GM19463 (cell line): ENCODE results near the gene SKI.
"Not testable (repeated sequence)": the region's sequence is repeated elsewhere in the genome, so short reads cannot be mapped to it uniquely, and the experiment has no call there.

ENCODE experiments used
- ATAC-seq: cut with Tn5 transposase; IDR thresholded peaks from one replicate; pipeline ENCODE4 v1.9.1; 2021; ENCODE audit warnings: mild to moderate bottlenecking, moderate library complexity; ENCODE audit not compliant: unreplicated experiment

Gene SKI

DNA sequence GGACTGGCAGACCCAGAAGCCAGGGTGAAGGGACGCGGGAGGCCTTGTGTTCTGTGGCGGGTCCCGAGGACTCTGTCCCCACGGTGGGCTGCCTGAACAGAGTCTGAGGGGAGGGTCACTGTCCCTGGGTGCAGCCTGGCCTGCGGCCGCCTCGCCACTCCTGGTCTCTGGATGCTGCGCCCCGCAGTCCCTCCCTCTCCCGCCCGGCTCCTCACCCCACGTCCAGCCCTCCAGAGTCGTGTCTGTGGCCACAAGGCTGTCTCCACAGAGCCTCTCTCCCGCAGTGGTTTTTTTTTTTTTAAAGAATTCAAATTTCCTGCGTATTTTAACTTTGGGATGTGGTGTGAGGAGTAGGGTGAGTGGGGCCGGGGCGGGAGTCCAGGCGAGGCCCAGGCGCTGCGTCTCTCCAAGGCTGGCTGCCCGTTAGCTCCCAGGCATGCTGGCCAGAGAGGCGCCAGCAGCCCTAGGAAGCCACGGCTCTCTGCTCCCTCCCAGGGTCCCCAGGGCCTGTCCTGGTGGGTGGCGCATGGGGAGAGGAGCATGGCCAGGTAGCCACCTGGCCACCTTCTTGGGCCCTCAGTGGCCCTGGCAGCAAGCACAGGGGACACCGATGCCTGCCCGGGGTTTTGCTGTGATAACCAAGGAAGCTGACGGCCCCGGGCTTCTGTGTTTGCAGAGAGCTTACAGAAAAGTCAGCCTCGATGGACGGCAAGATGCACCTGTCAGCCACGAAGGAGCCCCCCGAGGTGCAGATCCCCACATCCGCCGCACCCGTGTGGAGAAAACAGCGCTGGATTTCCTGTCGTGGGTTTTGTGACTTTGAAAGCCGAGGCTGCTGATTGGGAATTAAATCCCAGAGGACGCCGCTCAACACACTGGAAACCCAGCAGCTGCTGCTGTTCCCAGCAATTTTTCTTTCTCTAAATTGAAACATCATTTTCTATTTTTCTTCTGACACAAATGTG, 90.5 kb downstream of the SKI start:
- no peak for ATAC-seq

DNA sequence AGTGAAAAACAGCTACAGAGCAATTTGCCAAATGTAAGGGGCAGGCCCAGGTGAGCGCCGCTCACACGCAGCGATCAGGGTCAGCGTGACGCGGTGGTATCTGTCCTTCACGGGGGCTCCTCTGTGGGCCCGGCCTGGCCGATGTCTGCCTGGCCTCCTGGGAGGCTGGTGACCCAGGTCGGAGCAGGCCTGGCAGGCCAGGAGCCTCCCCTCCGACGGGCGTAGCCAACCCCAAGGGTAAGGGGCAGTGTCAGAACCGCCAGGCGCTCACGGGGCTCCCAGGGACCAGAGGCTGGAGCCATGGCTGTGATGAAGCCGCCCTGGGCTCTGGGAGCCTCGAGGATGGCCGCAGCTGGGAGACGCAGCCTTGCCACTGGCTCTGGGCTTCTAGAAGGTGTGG, 91.2 kb downstream of the SKI start:
- ATAC-seq, result no peak

DNA sequence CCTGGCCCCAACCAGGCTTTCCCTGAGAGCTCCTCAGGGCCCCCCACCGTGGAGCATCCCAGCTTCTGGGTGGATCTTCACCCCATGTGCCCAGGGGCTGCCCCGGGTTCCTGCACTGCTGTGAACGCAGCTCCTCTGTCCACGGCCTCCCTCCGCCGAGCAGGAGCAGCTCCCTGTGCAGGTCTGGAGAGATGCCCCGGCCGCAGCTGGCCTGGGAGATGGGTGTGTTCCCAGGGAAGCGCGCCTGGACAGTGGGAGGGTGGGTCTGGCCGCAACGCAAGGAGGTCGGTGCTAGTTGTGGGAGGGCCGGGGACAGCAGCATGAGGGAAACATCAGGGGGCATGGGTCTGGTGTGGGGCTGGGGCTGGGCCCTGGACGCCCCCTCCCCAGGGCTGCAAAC, 91.9 kb downstream of the SKI start:
- no peak for ATAC-seq

DNA sequence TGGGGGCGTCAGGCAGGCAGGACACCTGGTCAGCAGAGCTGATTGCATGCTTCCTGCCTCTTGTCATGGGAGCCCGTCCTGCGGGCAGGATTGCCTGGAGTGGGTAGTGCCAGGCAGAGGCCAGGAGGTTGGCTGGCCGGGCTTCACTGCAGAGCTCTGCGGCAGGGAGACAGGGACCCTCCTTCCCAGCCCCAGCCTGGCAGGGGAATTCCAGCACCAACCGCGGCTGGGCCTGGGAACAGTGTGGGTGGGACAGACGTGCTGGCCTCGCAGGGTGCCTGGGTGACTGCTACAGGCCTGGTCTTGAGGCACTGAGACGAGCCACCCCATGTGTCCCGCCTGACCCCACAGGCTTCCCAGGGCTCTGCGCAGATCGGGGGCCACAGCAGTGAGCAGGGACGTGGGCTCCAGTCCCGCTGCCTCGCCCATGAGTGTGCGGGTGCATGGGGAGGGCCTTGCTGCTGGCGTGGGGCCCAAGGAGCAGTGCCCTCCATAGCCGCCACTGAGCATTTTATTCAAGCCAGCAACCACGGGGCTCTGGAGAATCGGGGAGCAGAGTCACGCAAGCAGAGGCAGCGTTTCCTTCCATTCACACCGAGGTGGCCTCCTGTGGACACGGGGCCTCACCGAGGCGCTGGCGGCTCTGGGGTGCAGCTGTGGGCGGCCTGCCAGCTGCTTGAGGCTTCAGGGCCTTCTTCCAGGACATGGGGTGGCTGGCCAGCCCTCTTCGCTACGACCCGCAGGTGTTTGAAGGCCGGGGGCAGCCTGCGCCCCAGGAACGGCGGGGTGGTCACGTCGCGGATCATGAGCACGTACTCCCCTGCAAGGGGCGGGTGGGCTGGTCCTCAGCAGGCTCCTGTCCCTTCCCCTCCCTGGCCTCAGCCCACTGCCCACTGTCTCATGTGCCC, 92.9 kb downstream of the SKI start:
- no peak for ATAC-seq

DNA sequence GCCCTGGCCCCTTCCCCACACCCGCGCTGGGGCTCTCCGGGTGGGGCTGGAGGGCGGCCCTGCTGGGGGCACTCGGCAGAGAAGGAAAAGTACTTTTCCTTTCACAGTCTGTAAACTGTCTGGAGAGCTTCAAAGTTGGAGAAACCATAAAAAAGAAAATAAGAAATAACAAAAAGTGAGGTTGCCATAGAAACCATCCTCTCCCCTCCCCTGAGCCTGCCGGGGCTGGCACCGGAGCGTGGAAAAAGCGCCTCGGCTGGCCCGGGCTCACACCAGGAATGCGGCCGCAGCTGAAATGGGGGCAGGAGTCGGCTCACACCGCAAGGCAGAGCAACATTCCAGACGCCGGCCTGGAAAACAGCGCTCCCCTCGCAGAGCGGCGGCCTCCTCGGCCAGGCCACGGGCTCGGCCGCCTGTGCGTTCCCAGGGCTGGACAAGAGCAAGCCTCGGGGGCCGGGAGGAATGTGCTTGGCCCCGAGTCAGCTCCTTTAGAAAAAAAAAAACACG, 94.0 kb downstream of the SKI start:
- no peak for ATAC-seq

DNA sequence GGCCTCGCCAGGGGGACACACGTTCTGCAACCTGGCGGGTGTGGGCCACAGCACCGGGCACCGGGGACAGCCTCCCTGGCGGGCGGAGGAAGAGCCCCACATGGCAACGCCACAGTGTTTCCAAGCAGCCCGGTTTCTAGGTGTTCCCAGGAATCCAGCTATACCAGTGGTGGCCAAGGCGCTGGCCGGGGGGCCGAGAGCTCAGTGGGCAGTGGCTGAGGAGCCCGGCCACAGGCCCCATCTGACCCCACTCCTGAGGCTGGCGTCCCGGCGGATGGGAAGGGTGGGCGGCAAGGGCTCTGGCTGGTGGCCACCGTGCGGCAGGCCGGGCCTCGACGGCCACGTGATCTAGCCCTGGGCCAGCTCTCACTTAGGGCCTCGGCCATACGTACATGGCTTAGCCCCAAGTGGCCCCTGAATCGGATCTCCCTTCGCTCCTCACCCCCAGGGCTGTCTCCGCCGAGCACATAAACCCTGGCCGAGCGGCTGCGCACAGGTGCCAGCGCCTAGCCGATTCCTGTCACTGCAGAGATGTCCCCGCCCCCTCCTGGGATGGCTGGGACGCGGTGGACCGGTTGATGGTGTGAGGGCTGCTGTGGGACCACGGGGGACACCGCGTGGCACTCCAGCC, 94.6 kb downstream of the SKI start:
- no peak for ATAC-seq

DNA sequence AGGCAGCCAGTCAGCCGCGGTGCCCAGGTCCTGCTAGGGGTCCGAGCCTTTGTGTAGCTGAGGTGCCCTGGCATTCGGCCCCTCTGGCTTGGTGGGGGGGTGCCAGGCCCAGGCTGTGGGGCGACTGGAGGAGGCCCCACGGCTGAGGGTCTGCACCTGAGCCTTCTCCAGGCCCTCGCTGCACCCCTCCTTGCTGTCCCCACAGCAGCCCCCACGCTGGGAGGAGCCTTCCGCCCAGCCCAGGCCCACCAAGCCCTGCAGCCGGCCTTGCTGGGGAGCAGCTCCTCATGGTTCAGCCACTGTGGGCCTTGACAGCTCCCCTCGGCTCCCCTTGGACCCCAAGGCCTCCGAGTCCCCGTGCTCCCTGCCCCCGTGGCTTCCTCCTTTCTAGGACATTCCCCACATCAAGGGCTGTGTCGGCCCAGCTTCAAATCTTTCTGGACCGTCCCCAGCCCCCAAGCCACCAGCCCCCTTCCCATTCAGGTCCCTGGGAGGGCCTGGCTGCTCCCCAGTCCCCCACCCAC, 95.4 kb downstream of the SKI start:
- ATAC-seq, result no peak

DNA sequence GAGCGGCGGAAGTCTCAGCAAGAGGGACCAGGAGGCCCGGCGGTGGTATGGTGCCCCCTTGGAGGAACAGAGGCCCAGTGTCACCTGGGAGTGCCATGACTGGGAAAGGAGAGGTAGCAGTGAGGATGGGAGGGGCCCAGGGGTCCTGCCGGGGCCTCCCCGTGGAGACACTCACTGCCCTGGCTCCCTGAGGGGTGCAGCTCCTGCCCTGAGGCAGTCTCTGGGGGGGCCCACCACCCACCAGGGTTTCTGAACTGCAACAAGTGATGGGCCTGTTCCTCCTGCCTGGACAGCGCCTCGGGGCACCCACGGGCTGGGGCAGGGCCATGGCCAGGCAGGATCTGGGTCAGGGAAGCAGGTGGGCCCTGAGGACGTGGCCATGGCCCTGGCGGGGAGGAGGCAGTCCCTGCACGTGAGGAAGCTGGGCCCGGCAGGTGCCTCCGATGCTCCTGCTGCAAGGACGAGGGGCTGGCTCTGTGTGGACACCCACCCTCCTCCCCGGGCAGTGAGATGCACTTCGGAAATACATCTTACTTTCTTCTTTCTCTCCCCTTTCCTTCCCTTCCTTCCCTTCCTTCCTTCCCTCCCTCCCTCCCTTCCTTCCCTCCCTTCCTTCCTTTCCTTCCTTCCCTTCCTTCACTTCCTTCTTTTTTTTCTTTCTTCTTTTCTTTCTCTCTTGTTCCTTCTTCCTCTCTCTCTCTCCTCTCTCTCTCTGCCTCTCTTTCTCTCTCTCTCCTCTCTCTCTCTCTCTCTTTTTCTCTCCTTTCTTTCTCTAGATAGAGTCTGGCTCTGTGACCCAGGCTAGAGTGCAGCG, 96.6 kb downstream of the SKI start:
- ATAC-seq, result no peak

DNA sequence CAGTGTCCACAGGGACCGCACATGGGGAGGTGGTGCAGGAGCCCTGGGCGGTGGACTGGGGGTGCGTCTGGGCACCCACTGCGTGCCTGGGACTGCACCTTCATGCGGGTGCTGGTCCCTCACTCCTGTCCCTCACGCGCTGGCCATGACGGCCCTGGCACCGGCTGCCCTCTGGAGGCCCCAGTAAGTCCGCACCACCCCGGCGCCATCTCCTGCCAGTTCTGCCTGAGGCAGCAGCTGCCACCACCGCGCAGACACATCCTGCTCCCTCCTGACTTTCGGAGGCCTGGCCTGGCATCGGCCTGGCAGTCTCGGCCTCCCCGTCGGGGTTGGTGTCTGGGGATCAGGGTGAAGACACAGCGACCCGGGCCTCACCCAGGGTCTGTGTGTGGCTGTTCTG, 98.4 kb downstream of the SKI start:
- no peak for ATAC-seq

DNA sequence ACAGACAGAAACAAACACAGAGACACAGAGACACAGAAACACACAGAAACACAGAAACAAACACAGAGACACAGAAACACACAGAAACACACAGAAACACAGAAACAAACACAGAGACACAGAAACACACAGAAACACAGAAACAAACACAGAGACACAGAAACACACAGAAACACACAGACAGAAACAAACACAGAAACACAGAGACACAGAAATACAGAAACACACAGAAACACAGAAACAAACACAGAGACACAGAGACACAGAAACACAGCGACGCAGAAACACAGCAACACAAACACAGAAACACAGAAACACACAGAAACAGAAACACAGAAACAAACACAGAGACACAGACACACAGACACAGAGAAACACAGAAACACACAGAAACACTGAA, 99.0 kb downstream of the SKI start:
- ATAC-seq, result not testable (repeated sequence)

DNA sequence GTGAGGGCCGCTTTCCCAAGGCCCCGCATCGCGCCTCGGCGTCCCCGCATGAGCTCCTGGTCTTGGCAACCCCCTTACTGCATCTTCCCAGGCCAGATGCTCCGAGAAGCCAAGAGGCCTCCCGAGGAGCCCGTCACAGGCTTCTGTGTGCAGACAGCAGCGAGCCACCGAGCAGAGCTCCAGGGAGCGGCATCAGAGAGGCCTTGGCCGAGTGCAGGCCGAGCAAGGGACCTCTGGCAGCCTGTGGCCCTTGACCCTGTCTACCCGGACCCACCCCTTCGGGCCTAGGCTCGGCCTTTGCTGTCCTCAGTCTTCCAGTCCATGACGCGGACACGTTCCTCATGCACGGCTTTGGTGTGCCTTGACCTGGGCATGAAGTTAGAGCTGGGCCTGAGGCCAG, 99.7 kb downstream of the SKI start:
- ATAC-seq, result no peak

DNA sequence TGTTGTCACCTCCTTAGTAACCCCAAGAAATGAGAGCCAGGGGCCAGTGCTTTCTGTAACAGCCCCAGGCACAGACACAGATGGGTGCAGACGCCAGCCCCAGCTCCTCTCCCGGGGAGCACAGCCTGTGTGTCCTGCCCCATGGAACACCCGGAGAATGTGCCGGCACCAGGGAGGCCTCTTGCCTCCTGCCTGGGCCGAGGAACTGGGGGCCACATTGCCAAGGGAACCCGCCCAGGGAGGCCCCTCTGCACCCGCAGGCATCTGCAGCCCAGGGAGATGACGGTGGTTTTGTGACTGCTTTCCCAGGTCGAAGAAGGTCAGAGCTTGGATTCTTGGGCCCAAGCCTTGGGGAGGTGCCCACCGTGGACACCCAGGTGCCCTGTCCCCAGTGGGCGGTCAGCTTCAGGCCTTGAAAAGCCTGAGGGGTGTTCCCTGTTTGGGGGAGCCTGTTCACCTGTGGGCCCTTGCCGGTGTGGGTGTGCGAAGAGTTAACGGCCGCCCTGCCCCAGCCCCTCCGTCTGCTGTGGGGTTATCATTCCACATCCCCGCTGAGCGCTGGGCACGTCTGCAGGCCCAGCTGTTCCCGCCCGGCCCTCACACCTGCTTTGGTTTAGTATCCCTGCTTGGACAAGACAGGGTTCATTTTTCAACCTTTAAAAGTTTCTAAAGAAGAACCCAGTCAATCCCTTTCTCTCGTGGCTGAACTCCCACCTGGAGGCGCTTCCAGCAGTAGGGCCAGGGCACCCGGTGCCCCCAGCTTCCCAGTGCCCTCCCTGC, 100.7 kb downstream of the SKI start:
- ATAC-seq, result no peak

DNA sequence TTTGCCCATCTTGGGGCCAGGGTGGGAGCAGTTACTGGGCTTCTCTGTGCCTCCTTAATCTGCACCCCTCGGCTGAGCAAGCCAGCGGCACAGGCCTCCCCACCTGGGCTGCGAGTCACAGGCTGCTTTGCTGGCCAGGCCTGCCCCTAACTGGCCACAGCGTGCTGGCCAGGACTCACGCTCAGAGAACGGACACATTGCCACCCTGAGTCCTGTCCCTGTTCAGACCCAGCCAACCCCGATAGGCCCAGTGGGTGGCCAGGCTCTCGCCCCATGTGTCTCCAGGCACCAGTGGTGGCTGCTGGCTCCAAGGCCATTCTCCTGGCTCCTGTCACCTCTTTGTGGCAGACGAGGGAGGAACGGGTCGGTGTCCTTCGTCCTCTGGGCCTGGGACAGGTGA, 101.9 kb downstream of the SKI start:
- ATAC-seq, result no peak

DNA sequence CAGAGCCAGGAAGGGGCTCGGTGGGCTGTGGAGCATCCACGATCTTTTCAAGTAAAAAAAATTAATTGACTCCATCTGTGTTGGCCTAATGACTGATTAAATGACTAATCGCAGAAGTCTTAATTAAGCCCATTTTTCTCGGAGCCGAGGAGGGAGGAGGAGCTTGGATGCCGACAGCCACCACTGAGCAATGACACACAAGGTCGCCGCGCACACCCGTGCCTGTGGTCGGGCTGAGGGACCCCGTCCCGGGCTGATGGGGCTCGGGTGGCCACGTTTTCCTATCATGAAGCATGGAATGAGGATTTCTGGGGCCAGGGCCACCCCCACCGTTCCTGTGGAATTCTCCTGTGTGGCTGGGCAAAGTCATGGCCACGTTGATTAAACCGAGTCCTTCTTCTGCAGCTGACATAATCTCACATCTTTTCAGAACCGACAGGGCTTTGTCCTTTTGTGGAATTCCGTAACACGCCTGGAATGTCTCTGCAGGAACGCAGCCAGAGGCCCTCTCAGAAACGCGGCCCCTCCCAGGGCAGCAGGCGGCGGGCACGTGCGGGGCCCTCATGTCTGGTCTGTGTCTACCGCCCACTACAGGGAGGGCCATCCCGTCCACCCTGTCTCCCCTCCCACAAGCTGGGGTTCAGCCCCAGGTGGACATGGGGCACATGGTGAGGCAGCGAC, 102.5 kb downstream of the SKI start:
- no peak for ATAC-seq

DNA sequence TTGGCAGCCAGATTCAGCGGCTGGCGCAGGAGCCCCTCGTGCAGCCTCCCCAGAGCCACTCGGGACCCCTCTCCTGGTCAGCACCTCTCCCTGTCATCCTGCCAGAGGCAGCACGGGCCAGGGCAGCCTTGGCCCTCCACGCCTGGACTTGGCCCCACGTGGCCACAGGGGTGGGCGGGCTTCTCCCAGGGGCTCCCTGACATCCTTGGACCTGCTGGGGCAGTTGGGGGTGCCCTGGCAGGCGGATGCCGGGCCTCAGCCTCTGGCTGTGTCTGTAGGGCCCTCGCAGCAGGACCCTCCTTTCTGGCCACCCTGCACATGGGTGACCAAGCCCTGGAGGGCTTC, 103.1 kb downstream of the SKI start:
- ATAC-seq, result no peak

DNA sequence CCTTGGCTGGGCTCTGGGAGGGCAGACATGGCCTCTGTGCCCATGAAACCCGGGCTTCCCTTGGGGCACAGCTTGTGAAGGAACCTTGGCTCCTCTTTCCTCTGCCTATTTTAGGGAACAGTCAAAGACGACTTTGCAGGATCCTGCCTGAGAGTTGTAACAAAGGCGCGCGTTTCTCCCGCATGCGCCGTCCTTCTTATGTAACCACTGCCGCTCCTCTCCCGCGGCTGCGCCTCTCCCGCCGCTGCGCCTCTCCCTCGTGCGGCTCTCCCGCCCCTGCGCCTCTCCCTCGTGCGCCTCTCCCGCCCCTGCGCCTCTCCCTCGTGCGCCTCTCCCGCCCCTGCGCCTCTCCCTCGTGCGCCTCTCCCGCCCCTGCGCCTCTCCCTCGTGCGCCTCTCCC, 103.5 kb downstream of the SKI start:
- not testable (repeated sequence) for ATAC-seq

DNA sequence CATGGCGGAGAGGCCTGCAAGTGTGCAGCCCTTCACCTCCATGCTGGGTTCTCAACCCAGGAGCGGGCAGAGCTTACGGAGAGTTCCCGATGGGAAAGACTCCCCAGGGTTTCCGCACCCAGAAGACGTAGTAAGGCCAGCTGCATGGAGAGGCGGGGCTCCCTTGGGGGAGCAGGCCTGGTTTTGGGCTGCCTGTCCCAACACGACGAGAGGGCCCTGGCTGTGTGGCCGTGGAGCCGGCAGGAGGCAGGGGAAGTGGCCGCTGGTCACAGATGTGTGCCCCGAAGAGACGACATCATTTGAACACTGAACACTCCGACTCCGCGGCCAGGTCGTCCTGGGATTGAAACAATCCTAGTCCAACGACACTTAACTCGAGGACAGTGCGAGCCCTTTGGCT, 106.2 kb downstream of the SKI start:
- no peak for ATAC-seq

DNA sequence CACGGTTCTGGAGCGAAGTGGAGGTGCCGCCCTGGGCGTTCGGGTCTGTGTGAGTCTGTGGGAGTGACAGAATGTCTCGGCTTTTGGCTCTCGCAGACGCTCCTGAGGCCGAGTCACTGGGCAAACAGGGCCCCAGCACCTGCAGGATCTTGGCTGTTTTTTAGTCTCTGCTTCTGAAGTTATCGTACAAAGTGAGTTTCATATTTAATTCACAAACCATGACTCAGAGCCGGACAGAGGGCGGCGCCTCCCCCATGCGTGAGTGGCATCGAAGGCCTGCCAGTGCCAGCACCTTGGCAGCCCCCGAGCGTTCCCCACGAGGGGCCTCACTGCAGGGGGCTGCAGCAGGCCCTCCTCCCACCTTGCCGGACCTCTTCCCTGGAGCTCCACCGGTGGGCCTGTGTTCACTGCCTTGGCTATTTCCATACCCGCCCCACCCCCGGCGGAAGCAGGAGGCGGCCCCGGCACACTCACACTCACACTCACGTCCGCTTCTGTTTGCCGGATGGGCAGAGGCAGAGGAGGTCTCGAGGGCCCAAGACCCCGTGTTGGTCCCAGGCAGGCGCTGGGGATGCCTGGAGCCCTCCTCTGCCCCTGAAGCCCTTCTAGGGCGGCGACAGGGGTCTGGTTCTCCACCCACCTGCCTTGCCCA, 106.9 kb downstream of the SKI start:
- no peak for ATAC-seq
